H9 (cell line): ENCODE data around the gene HOXB8. TPM values are rescaled to one million over a fixed set of nuclear protein-coding genes. Genes with fewer than 3 reads are reported as not detected.

Experiments used
- DNase-seq: peaks from one replicate; pipeline ENCODE4 v3.0.0-alpha.2; 2017
- H2AFZ ChIP-seq: one replicate; pipeline ENCODE4 v1.6.1; 2013; ENCODE audit warnings: mild to moderate bottlenecking, low read length, control low read depth, moderate library complexity
- H2AK5ac ChIP-seq: 2 replicates; pipeline ENCODE4 v1.6.1; 2013; ENCODE audit warnings: low read length, control low read depth, mixed read lengths; ENCODE audit not compliant: insufficient read length
- H2BK120ac ChIP-seq: one replicate; pipeline ENCODE4 v1.6.1; 2013; ENCODE audit warnings: low read depth, mild to moderate bottlenecking, low read length, control low read depth, inconsistent platforms; ENCODE audit not compliant: poor library complexity, severe bottlenecking
- H2BK12ac ChIP-seq: 2 replicates; pipeline ENCODE4 v1.6.1; 2013; ENCODE audit warnings: low read length, control low read depth, mixed read lengths, low read depth; ENCODE audit not compliant: insufficient read length
- H2BK15ac ChIP-seq: 2 replicates; pipeline ENCODE4 v1.6.1; 2013; ENCODE audit warnings: low read depth, low read length, control low read depth
- H2BK20ac ChIP-seq: one replicate; pipeline ENCODE4 v1.6.1; 2013; ENCODE audit warnings: low read depth, mild to moderate bottlenecking, low read length, control low read depth, inconsistent platforms; ENCODE audit not compliant: poor library complexity, severe bottlenecking
- H2BK5ac ChIP-seq: 2 replicates; pipeline ENCODE4 v1.6.1; 2013; ENCODE audit warnings: low read length, control low read depth, mixed read lengths; ENCODE audit not compliant: insufficient read length
- H3K14ac ChIP-seq: 2 replicates; pipeline ENCODE4 v1.6.1; 2013; ENCODE audit warnings: low read length, control low read depth; ENCODE audit not compliant: insufficient read depth
- H3K18ac ChIP-seq: 2 replicates; pipeline ENCODE4 v1.6.1; 2013; ENCODE audit warnings: low read depth, mild to moderate bottlenecking, mixed read lengths, low read length, control low read depth; ENCODE audit not compliant: insufficient read length
- H3K23ac ChIP-seq: 2 replicates; pipeline ENCODE4 v1.6.1; 2013; ENCODE audit warnings: low read length, control low read depth, mixed read lengths, low read depth; ENCODE audit not compliant: insufficient read length
- H3K23me2 ChIP-seq: 2 replicates; pipeline ENCODE4 v1.6.1; 2013; ENCODE audit warnings: low read depth, mild to moderate bottlenecking, mixed read lengths, low read length, control low read depth; ENCODE audit not compliant: insufficient read length, poor library complexity, severe bottlenecking
- H3K27ac ChIP-seq: 2 replicates; pipeline ENCODE4 v1.5.1; 2013; ENCODE audit warnings: low read length, control low read depth, mixed read lengths, low read depth; ENCODE audit not compliant: insufficient read length
- H3K27me3 ChIP-seq: 2 replicates; pipeline ENCODE4 v1.6.1; 2013; ENCODE audit warnings: low read length, control low read depth, inconsistent platforms; ENCODE audit not compliant: insufficient read depth
- H3K4ac ChIP-seq: 2 replicates; pipeline ENCODE4 v1.6.1; 2013; ENCODE audit warnings: low read depth, mild to moderate bottlenecking, control low read depth, inconsistent platforms, low read length, moderate library complexity
- H3K4me1 ChIP-seq: 2 replicates; pipeline ENCODE4 v1.6.1; 2013; ENCODE audit warnings: low read length, control low read depth, inconsistent platforms; ENCODE audit not compliant: insufficient read depth
- H3K4me2 ChIP-seq: 2 replicates; pipeline ENCODE4 v1.6.1; 2013; ENCODE audit warnings: low read length, control low read depth, mixed read lengths; ENCODE audit not compliant: insufficient read length, insufficient read depth
- H3K56ac ChIP-seq: 2 replicates; pipeline ENCODE4 v1.6.1; 2013; ENCODE audit warnings: low read depth, mild to moderate bottlenecking, mixed read lengths, low read length, control low read depth; ENCODE audit not compliant: insufficient read length
- H3K79me1 ChIP-seq: 2 replicates; pipeline ENCODE4 v1.6.1; 2013; ENCODE audit warnings: low read depth, mild to moderate bottlenecking, moderate library complexity, low read length, control low read depth, inconsistent platforms; ENCODE audit not compliant: insufficient read depth, poor library complexity, severe bottlenecking
- H3K79me2 ChIP-seq: 2 replicates; pipeline ENCODE4 v1.6.1; 2013; ENCODE audit warnings: low read length, control low read depth, inconsistent platforms; ENCODE audit not compliant: insufficient read depth
- H3K9ac ChIP-seq: 2 replicates; pipeline ENCODE4 v1.6.1; 2013; ENCODE audit warnings: low read length, control low read depth, mixed read lengths; ENCODE audit not compliant: insufficient read length; ENCODE audit errors: extremely low read depth
- H3K9me3 ChIP-seq: one replicate; pipeline ENCODE4 v1.6.1; 2013; ENCODE audit warnings: low read depth, low read length, inconsistent platforms; ENCODE audit not compliant: control insufficient read depth
- H3T11ph ChIP-seq: one replicate; pipeline ENCODE4 v1.6.1; 2013; ENCODE audit warnings: mild to moderate bottlenecking, low read length, control low read depth, inconsistent platforms
- H4K20me1 ChIP-seq: one replicate; pipeline ENCODE4 v1.6.1; 2013; ENCODE audit not compliant: control insufficient read depth, insufficient read length, insufficient read depth
- H4K5ac ChIP-seq: 2 replicates; pipeline ENCODE4 v1.6.1; 2013; ENCODE audit warnings: low read depth, mild to moderate bottlenecking, mixed read lengths, low read length, control low read depth; ENCODE audit not compliant: insufficient read length
- H4K8ac ChIP-seq: replicated peaks from 2 replicates; pipeline ENCODE4 v1.6.1; 2013; ENCODE audit warnings: low read length, control low read depth, mixed read lengths, low read depth; ENCODE audit not compliant: insufficient read length
- H4K91ac ChIP-seq: 2 replicates; pipeline ENCODE4 v1.6.1; 2013; ENCODE audit warnings: low read depth, mild to moderate bottlenecking, moderate library complexity, mixed read lengths, low read length, control low read depth; ENCODE audit not compliant: insufficient read length
- H3K27ac Mint-ChIP-seq, 3 experiments: 2 replicates in 2 of 3; 3 replicates in 1 of 3; pipeline ENCODE4 v1.8.0; 2020 to 2021; ENCODE audit warnings: mixed read lengths in 3 of 3, mild to moderate bottlenecking in 1 of 3, moderate library complexity in 1 of 3
- H3K27me3 Mint-ChIP-seq: 2 replicates; pipeline ENCODE4 v1.8.0; 2021; ENCODE audit warnings: low read depth, mild to moderate bottlenecking, moderate library complexity, mixed read lengths
- H3K36me3 Mint-ChIP-seq, 3 experiments: 2 replicates in 2 of 3; 3 replicates in 1 of 3; pipeline ENCODE4 v1.8.0; 2020 to 2021; ENCODE audit warnings: low read depth in 3 of 3, mixed read lengths in 3 of 3; ENCODE audit not compliant: insufficient read depth in 1 of 3
- H3K4me1 Mint-ChIP-seq, 2 experiments: 2 replicates each; pipeline ENCODE4 v1.8.0; 2020; ENCODE audit warnings: mixed read lengths in 2 of 2
- H3K4me3 Mint-ChIP-seq, 2 experiments: 2 replicates in 1 of 2; 3 replicates in 1 of 2; pipeline ENCODE4 v1.8.0; 2020 to 2021; ENCODE audit warnings: mild to moderate bottlenecking in 2 of 2, mixed read lengths in 2 of 2, moderate library complexity in 1 of 2
- H3K9me3 Mint-ChIP-seq, 2 experiments: 2 replicates in 1 of 2; 3 replicates in 1 of 2; pipeline ENCODE4 v1.8.0; 2020; ENCODE audit warnings: mild to moderate bottlenecking in 2 of 2, mixed read lengths in 2 of 2, moderate library complexity in 1 of 2
- CTCF ChIP-seq: fragments of 200-600 bp; sonication (generic); conservative IDR thresholded peaks from 3 replicates; pipeline ENCODE4 v1.8.0; 2021; ENCODE audit warnings: antibody characterized with exemption, mild to moderate bottlenecking
- WGBS: extraction: QIAGEN DNeasy Blood & Tissue Kit; methylation state at CpG from one replicate; pipeline ENCODE4 v1.1.7; 2013; ENCODE audit warnings: missing lambda C conversion rate, low lambda C conversion rate, mixed read lengths; ENCODE audit not compliant: insufficient read length; ENCODE audit errors: extremely low coverage; 5-methylcytosine and 5-hydroxymethylcytosine counted together
- total RNA-seq: library from RNA; stranded (reverse); gene quantifications from 2 replicates; pipeline ENCODE4 v1.2.1, GENCODE V29; 2021

HOXB8 gene
- total RNA-seq, 1 experiment from 2014 or later: not detected

- peaks cover 98% of the 10 kb centered on the region for H3K27me3 ChIP-seq
- no CpG with 5 or more reads among the region's 9 CpGs for WGBS
- H4K8ac ChIP-seq: no peak overlapping the region
- H2BK5ac ChIP-seq: no peak overlapping the region
- Mint-ChIP-seq H3K4me1 (peaks cover 6 to 13% of the 10 kb centered on the region in 2 experiments; a peak in 3 of 4 replicates), H3K27ac (no peak overlapping the region), H3K9me3 (peaks cover 7 to 16% of the 10 kb centered on the region in 2 experiments), H3K36me3 (no peaks in the 10 kb centered on the region; a peak in 1 of 7 replicates), H3K4me3 (no peak overlapping the region), H3K27me3 (peaks cover 100% of the 10 kb centered on the region)
- H2BK20ac ChIP-seq: no peak overlapping the region
- H3K23ac ChIP-seq: no peak overlapping the region
- no peak overlapping the region for H3K9ac ChIP-seq
- H2AFZ ChIP-seq: no peak overlapping the region
- H4K20me1 ChIP-seq: no peaks in the 10 kb centered on the region
- H3K56ac ChIP-seq: no peak overlapping the region
- H2BK15ac ChIP-seq: no peak overlapping the region
- H2BK120ac ChIP-seq: no peak overlapping the region
- no peak for DNase-seq
- H3K23me2 ChIP-seq: peaks cover 5% of the 10 kb centered on the region
- H3K18ac ChIP-seq: no peak overlapping the region
- H2BK12ac ChIP-seq: no peak overlapping the region
- H3K27ac ChIP-seq: no peak overlapping the region
- no peaks in the 10 kb centered on the region for H3K79me2 ChIP-seq
- no peaks in the 10 kb centered on the region for H3K79me1 ChIP-seq
- H3T11ph ChIP-seq: no peak overlapping the region
- H3K14ac ChIP-seq: no peak overlapping the region
- TF ChIP-seq CTCF: no peak
- no peak overlapping the region for H4K91ac ChIP-seq
- H2AK5ac ChIP-seq: no peak overlapping the region
- H3K4ac ChIP-seq: no peak overlapping the region
- no peak overlapping the region for H3K4me2 ChIP-seq
- H3K4me1 ChIP-seq: no peaks in the 10 kb centered on the region
- no peaks in the 10 kb centered on the region for H3K9me3 ChIP-seq
- no peak overlapping the region for H4K5ac ChIP-seq
These were observed 8.0 kb downstream of the HOXB8 start for GRCh38 chr17:48606892-48607614.
